Astrocyte (in vitro differentiated cells and primary cell): ENCODE measurements around the gene RPS4Y1. TPM values are rescaled to one million over a fixed set of nuclear protein-coding genes. Genes with fewer than 3 reads are reported as not detected.

Source experiments
- DNase-seq: peaks from one replicate; pipeline ENCODE4 v3.0.0-alpha.2; 2010; ENCODE audit warnings: low read depth
- FAIRE-seq: peaks from 2 replicates; lab custom pipeline; 2011; peaks lifted over from hg19 to GRCh38; lab: Jason Lieb, UNC
- H2AFZ ChIP-seq: 2 replicates; pipeline ENCODE4 v1.6.0; 2012; ENCODE audit warnings: low read depth, low read length, inconsistent platforms
- H3K27ac ChIP-seq: 2 replicates; pipeline ENCODE4 v1.5.1; 2011; ENCODE audit warnings: low read depth, low read length, inconsistent platforms
- H3K27me3 ChIP-seq: 2 replicates; pipeline ENCODE4 v1.6.0; 2011; ENCODE audit warnings: low read length, inconsistent platforms; ENCODE audit not compliant: insufficient read depth
- H3K36me3 ChIP-seq: 2 replicates; pipeline ENCODE4 v1.5.1; 2011; ENCODE audit warnings: low read length, inconsistent platforms; ENCODE audit not compliant: insufficient read depth
- H3K4me1 ChIP-seq: 2 replicates; pipeline ENCODE4 v1.5.1; 2011; ENCODE audit warnings: low read length, inconsistent platforms; ENCODE audit not compliant: insufficient read depth
- H3K4me2 ChIP-seq: 2 replicates; pipeline ENCODE4 v1.6.0; 2012; ENCODE audit warnings: low read length, inconsistent platforms
- H3K4me3 ChIP-seq: 2 replicates; pipeline ENCODE4 v1.5.1; 2011; ENCODE audit warnings: low read depth, mild to moderate bottlenecking, low read length, inconsistent platforms; ENCODE audit not compliant: insufficient read depth
- H3K79me2 ChIP-seq: 2 replicates; pipeline ENCODE4 v1.6.0; 2012; ENCODE audit warnings: mild to moderate bottlenecking, low read length, inconsistent platforms; ENCODE audit not compliant: insufficient read depth
- H3K9ac ChIP-seq: 2 replicates; pipeline ENCODE4 v1.6.0; 2012; ENCODE audit warnings: mild to moderate bottlenecking, low read length, inconsistent platforms
- H3K9me3 ChIP-seq: 2 replicates; pipeline ENCODE4 v1.5.1; 2012; ENCODE audit warnings: low read depth, mild to moderate bottlenecking, low read length, inconsistent platforms; ENCODE audit not compliant: insufficient read depth
- H4K20me1 ChIP-seq: 2 replicates; pipeline ENCODE4 v1.6.0; 2012; ENCODE audit warnings: low read length, inconsistent platforms; ENCODE audit not compliant: insufficient read depth
- H3K27ac Mint-ChIP-seq: one replicate; pipeline ENCODE4 v1.8.0; 2021; ENCODE audit warnings: mild to moderate bottlenecking, mixed read lengths; ENCODE audit not compliant: unreplicated experiment
- H3K27me3 Mint-ChIP-seq: one replicate; pipeline ENCODE4 v1.8.0; 2021; ENCODE audit warnings: low read depth, mixed read lengths; ENCODE audit not compliant: unreplicated experiment
- H3K36me3 Mint-ChIP-seq: one replicate; pipeline ENCODE4 v1.8.0; 2021; ENCODE audit warnings: low read depth, mixed read lengths; ENCODE audit not compliant: unreplicated experiment
- H3K4me1 Mint-ChIP-seq: one replicate; pipeline ENCODE4 v1.8.0; 2021; ENCODE audit warnings: low read depth, mixed read lengths; ENCODE audit not compliant: unreplicated experiment
- H3K4me3 Mint-ChIP-seq: one replicate; pipeline ENCODE4 v1.8.0; 2021; ENCODE audit warnings: mild to moderate bottlenecking, moderate library complexity, mixed read lengths; ENCODE audit not compliant: unreplicated experiment
- H3K9me3 Mint-ChIP-seq: one replicate; pipeline ENCODE4 v1.8.0; 2021; ENCODE audit warnings: mild to moderate bottlenecking, mixed read lengths; ENCODE audit not compliant: unreplicated experiment
- CTCF ChIP-seq: IDR thresholded peaks from 2 replicates; pipeline ENCODE4 v1.5.1; 2011; ENCODE audit warnings: low read depth, mild to moderate bottlenecking, inconsistent platforms, low read length, moderate library complexity; ENCODE audit not compliant: insufficient read depth
- EZH2 ChIP-seq: IDR thresholded peaks from 2 replicates; pipeline ENCODE4 v1.6.1; 2012; ENCODE audit warnings: mild to moderate bottlenecking, low read length, inconsistent platforms; ENCODE audit not compliant: insufficient read depth
- total RNA-seq: library from RNA; stranded (reverse); gene quantifications from 2 replicates; pipeline ENCODE4 v1.2.1, GENCODE V29; 2021

Gene RPS4Y1
- total RNA-seq, 1 donor from 2014 or later, result 255 TPM

DNA sequence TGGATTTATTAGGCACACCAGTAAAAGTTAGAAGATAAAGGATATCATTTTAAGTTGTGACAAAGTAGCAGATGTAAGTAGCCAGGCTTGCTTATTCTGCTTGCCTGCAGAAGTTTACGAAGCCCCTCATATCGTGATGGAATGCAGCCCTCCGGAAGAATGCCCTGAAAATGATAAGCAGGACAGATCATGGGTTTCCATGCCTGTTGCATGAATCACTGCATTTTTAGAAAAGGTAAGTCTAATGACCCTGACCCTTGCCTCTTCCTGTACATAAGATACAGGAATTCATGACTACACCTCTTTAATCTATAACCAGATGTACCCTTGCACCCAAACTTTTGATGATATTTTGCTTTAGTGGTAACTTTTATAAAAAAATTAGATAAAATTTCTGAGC is 16.9 kb upstream of the RPS4Y1 start:
- Mint-ChIP-seq H3K4me1 (peaks cover 4% of the 10 kb centered on the region), H3K27me3 (no peaks in the 10 kb centered on the region)
- no peak for FAIRE-seq

DNA sequence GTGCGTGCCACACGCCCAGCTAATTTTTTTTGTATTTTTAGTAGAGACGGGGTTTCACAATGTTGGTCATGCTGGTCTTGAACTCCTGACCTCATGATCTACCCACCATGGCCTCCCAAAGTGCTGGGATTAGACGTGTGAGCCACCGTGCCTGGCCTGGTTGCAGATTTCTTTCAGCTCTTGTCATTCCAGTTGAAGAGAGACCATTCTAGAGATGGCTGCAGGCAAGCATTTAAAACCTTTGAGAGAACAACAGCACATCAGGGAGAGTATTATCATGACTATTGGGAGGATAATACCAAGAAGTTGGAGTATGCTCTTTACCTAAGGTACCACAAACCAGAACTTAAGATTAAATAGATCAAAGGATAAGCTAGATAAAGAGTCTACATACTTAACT is 12.9 kb upstream of the RPS4Y1 start:
- Histone ChIP-seq H3K9ac (no peak overlapping the region), H3K27me3 (no peaks in the 10 kb centered on the region), H3K9me3 (no peaks in the 10 kb centered on the region), H3K4me2 (no peak overlapping the region), H3K36me3 (no peaks in the 10 kb centered on the region), H3K27ac (no peak overlapping the region), H3K4me1 (no peaks in the 10 kb centered on the region), H4K20me1 (no peaks in the 10 kb centered on the region), H3K79me2 (no peaks in the 10 kb centered on the region), H3K4me3 (no peak overlapping the region), H2AFZ (no peak overlapping the region)
- no peak for DNase-seq
- Mint-ChIP-seq H3K9me3 (no peaks in the 10 kb centered on the region), H3K27ac (no peak overlapping the region), H3K27me3 (no peaks in the 10 kb centered on the region), H3K4me3 (no peak overlapping the region), H3K4me1 (no peaks in the 10 kb centered on the region), H3K36me3 (no peaks in the 10 kb centered on the region)
- no peak for TF ChIP-seq EZH2
- TF ChIP-seq CTCF, result no peak
- no peak for FAIRE-seq

More for the DNA sequence above, 16.9 kb upstream of the RPS4Y1 start:
- no peak for DNase-seq
- H3K27ac ChIP-seq, result no peak overlapping the region
- Mint-ChIP-seq H3K36me3 (no peaks in the 10 kb centered on the region), H3K27ac (no peak overlapping the region), H3K4me3 (no peak overlapping the region), H3K9me3 (no peaks in the 10 kb centered on the region)
- no peaks in the 10 kb centered on the region for H3K27me3 ChIP-seq
- H3K4me2 ChIP-seq, result no peak overlapping the region
- H3K36me3 ChIP-seq, result no peaks in the 10 kb centered on the region
- no peaks in the 10 kb centered on the region for H4K20me1 ChIP-seq
- no peaks in the 10 kb centered on the region for H3K79me2 ChIP-seq
- H3K9ac ChIP-seq, result no peak overlapping the region
- no peaks in the 10 kb centered on the region for H3K4me1 ChIP-seq
- H3K9me3 ChIP-seq, result no peaks in the 10 kb centered on the region
- no peak for TF ChIP-seq CTCF
- H3K4me3 ChIP-seq, result no peak overlapping the region
- H2AFZ ChIP-seq, result no peak overlapping the region

GRCh38 chrY:2835230-2835629 is 6.2 kb upstream of the RPS4Y1 start:
- Histone ChIP-seq H3K4me1 (no peaks in the 10 kb centered on the region), H2AFZ (no peak overlapping the region), H3K4me2 (no peak overlapping the region), H3K79me2 (no peaks in the 10 kb centered on the region), H4K20me1 (no peaks in the 10 kb centered on the region), H3K27ac (no peak overlapping the region), H3K27me3 (no peaks in the 10 kb centered on the region), H3K9ac (no peak overlapping the region), H3K4me3 (no peak overlapping the region), H3K36me3 (no peaks in the 10 kb centered on the region), H3K9me3 (no peaks in the 10 kb centered on the region)
- no peak for DNase-seq
- H3K4me3 Mint-ChIP-seq, result no peak overlapping the region
- TF ChIP-seq CTCF (no peak), EZH2 (no peak)
- no peaks in the 10 kb centered on the region for H3K4me1 Mint-ChIP-seq
- no peaks in the 10 kb centered on the region for H3K36me3 Mint-ChIP-seq
- FAIRE-seq, result no peak
- no peaks in the 10 kb centered on the region for H3K27me3 Mint-ChIP-seq
- H3K9me3 Mint-ChIP-seq, result no peaks in the 10 kb centered on the region
- no peak overlapping the region for H3K27ac Mint-ChIP-seq
